ENCODE results near the gene UCP2. TPM values are rescaled to one million over a fixed set of nuclear protein-coding genes. Genes with fewer than 3 reads are reported as not detected.
A peak's percentile ranks its signal among the peaks of the same experiment; 100 is the strongest.
"Not testable (repeated sequence)": the region's sequence is repeated elsewhere in the genome, so short reads cannot be mapped to it uniquely, and the experiment has no call there.

Gene UCP2
- total RNA-seq, 6 donors from 2014 or later: 76.5 to 118 (median 98.3) TPM

DNA sequence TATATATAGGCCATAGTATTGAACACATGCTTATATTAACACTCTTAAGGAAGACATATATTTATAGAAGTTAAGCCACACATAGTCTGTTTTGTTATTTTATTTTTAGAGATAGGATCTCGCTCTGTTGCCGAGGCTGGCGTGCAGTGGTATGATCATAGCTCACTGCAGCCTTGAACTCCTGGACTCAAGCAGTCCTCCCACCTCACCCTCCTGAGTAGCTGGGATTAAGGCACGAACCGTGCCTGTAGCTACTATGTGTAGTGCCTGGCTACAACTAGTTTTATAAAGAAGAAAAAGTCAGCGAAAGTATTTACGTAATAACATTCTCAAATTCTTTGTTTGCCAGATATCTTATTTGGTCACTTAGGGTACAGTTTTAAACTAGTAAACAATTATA, 5.6 kb upstream of the UCP2 start:
- 86 to 93% methylated on average over 7 of the region's 7 CpGs for WGBS, 2 donors
- no peak for DNase-seq
- H3K27ac ChIP-seq: no peak overlapping the region
- no peaks in the 10 kb centered on the region for H3K27me3 ChIP-seq
- no peak for TF ChIP-seq CTCF (IDR thresholded peaks at IDR 0.05)
- no peak for TF ChIP-seq EP300 (IDR thresholded peaks at IDR 0.05)
- no peak for TF ChIP-seq POLR2AphosphoS5 (IDR thresholded peaks at IDR 0.05)
- no peak for TF ChIP-seq POLR2A (IDR thresholded peaks at IDR 0.05)
- peaks cover 6 to 21% (median 14%) of the 10 kb centered on the region in 4 donors for H3K4me1 ChIP-seq
- no peaks in the 10 kb centered on the region for H3K36me3 ChIP-seq
- no peak overlapping the region for H3K4me3 ChIP-seq
- ATAC-seq (ENCODE audit: low FRiP score in 2 of 2): no peak
- no peaks in the 10 kb centered on the region for H3K9me3 ChIP-seq

- not testable (repeated sequence) for H3K4me3 ChIP-seq; ATAC-seq (ENCODE audit: low FRiP score in 2 of 2); H3K9me3 ChIP-seq; H3K27ac ChIP-seq; H3K27me3 ChIP-seq; H3K36me3 ChIP-seq
- DNase-seq: peak in 1 of 2 donors; percentile 8
- 95 to 96% methylated on average over 4 of the region's 4 CpGs for WGBS, 2 donors
- peaks cover 14 to 32% (median 23%) of the 10 kb centered on the region in 4 donors for H3K4me1 ChIP-seq
These were observed 3.0 kb upstream of the UCP2 start for GRCh38 chr11:73985661-73986060.

DNA sequence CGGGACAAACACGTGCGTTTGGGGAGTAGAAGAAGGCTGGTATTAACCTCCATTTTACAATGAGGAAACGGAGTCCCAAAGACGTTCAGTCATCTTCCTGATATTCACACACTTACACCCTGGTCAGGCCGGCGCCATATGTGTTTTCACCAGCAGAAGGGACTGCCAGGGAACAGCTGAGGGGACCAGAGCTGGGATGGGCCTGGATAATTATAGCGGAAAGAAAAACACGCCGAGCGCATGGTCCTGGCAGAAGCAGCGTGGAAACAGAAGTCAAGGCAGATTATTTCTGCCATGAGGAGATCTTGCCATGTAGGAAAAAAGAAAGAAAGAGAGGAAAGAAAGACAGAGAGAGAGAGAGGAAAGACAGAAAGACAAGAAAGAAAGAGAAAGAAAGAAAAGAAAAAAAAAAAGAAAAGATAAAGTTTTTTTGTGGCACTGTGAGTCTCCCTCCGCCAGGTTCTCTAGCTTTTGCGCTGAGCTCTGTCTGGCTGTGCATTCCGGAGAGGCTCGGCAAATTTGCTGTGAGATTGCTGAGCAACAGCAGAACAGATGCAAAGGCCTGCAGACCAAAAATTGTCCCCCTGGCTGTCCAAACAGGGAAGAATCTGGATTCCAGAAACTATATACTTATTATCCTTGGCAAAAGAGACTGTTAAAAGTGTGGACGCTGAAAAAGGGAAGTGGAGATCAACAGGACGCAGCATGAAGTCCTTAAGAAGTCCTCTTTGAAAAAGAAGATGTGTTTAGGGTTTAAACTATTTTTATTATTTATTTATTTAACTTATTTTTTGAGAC, 1.3 kb upstream of the UCP2 start:
- Histone ChIP-seq H3K36me3 (no peaks in the 10 kb centered on the region), H3K4me3 (peak overlapping the region in 3 of 4 donors; percentile 53 to 78 (median 64)), H3K27ac (peak overlapping the region; percentile 87 to 98 (median 92)), H3K27me3 (no peaks in the 10 kb centered on the region), H3K9me3 (no peaks in the 10 kb centered on the region), H3K4me1 (peaks cover 27 to 50% (median 40%) of the 10 kb centered on the region in 4 donors)
- TF ChIP-seq EP300 (IDR thresholded peaks at IDR 0.05): peak in 1 of 4 donors; percentile 8
- TF ChIP-seq POLR2A (IDR thresholded peaks at IDR 0.05): no peak
- DNase-seq: peak in 1 of 2 donors; percentile 10
- 62 to 68% methylated on average over 15 to 18 of the region's 18 CpGs for WGBS, 2 donors
- no peak for ATAC-seq (ENCODE audit: low FRiP score in 2 of 2)

DNA sequence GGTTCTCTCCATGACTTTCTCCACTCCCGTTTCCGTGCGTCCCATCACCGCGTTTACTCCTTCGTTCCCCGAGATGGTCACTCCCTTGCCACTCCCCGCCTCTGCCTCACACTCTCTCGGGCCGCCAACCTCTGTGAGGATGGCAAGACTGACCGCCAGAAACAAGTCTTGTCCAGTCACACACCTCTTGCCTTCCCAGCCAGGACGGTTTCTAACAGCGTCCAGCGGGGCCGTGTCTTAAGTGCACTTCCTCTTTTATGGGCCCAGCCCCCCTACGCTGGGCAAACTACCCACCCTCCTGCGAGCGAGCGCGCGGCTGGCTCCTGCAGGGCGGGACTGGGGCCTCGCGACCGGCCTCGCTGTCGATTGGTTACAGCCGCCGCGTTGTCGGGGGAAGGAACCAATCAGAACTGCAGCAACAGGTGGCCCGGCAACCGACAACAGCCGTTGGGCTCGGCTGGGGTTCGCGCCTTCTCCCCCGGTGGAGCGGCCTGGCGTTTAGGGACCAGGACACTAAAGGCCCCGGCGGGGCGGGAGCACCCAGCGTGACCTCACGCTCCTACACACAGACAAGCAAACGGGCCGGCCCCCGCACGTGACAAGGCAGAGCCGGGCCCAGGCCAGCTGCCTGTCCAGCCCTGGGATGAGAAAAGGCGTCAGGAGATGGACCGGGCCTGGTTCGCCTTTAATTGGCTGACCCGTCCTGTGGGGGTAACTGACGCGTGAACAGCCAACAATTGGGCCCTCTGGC, 522 bp upstream of the UCP2 start:
- Histone ChIP-seq H3K9me3 (no peaks in the 10 kb centered on the region), H3K4me1 (peaks cover 27 to 57% (median 46%) of the 10 kb centered on the region in 4 donors), H3K27me3 (no peaks in the 10 kb centered on the region), H3K4me3 (peak overlapping the region; percentile 51 to 78 (median 58)), H3K27ac (peak overlapping the region; percentile 87 to 98 (median 92)), H3K36me3 (peaks cover 0 to 5% (median 2%) of the 10 kb centered on the region in 4 donors)
- WGBS, 2 donors: 0% methylated on average over 16 to 48 of the region's 56 CpGs
- peak; percentile 96 to 98 for DNase-seq
- ATAC-seq (ENCODE audit: low FRiP score in 2 of 2): peak; percentile 95 to 96
- TF ChIP-seq POLR2AphosphoS5 (IDR thresholded peaks at IDR 0.05) (peak; percentile 78 to 86), EP300 (IDR thresholded peaks at IDR 0.05) (peak in 1 of 4 donors; percentile 34), CTCF (IDR thresholded peaks at IDR 0.05) (peak in 3 of 6 experiments; percentile 6 to 15 (median 9)), POLR2A (IDR thresholded peaks at IDR 0.05) (peak in 3 of 4 donors; percentile 43 to 90 (median 67))

GRCh38 chr11:73981051-73981805, 1.4 kb downstream of the UCP2 start:
- DNase-seq: peak in 1 of 2 donors; percentile 21
- WGBS, 2 donors: 67 to 77% methylated on average over 13 of the region's 13 CpGs
- Histone ChIP-seq H3K9me3 (no peaks in the 10 kb centered on the region), H3K27me3 (no peaks in the 10 kb centered on the region), H3K4me1 (peaks cover 27 to 63% (median 48%) of the 10 kb centered on the region in 4 donors), H3K36me3 (peaks cover 12 to 23% (median 17%) of the 10 kb centered on the region in 4 donors), H3K4me3 (peak overlapping the region; percentile 3 to 78 (median 58)), H3K27ac (peak overlapping the region; percentile 87 to 98 (median 92))
- TF ChIP-seq CTCF (IDR thresholded peaks at IDR 0.05) (no peak), POLR2A (IDR thresholded peaks at IDR 0.05) (no peak), POLR2AphosphoS5 (IDR thresholded peaks at IDR 0.05) (no peak), EP300 (IDR thresholded peaks at IDR 0.05) (no peak)
- no peak for ATAC-seq (ENCODE audit: low FRiP score in 2 of 2)

All from upper lobe of left lung (tissue), 6 donors.